Trophoblast cell (in vitro differentiated cells and primary cell): Measurements from ENCODE around the gene LRMDA.
A peak's percentile ranks its signal among the peaks of the same experiment; 100 is the strongest.

Experiments
- DNase-seq, 2 donors: peaks; one replicate each; pipeline ENCODE4 v3.0.0-alpha.2; 2016
- H2AFZ ChIP-seq: 2 replicates; pipeline ENCODE4 v1.6.1; 2013; ENCODE audit warnings: low read length, moderate library complexity, mild to moderate bottlenecking; ENCODE audit not compliant: insufficient read depth, poor library complexity
- H2AK5ac ChIP-seq: 2 replicates; pipeline ENCODE4 v1.6.1; 2013; ENCODE audit warnings: mild to moderate bottlenecking, low read length
- H2BK120ac ChIP-seq: 2 replicates; pipeline ENCODE4 v1.6.1; 2013; ENCODE audit warnings: low read length, mild to moderate bottlenecking, moderate library complexity; ENCODE audit not compliant: insufficient read depth, poor library complexity
- H2BK12ac ChIP-seq: 2 replicates; pipeline ENCODE4 v1.6.1; 2013; ENCODE audit warnings: mild to moderate bottlenecking, low read length, moderate library complexity
- H2BK5ac ChIP-seq: 2 replicates; pipeline ENCODE4 v1.6.1; 2013; ENCODE audit warnings: low read length, low read depth, moderate library complexity, mild to moderate bottlenecking; ENCODE audit not compliant: poor library complexity
- H3K14ac ChIP-seq: 2 replicates; pipeline ENCODE4 v1.6.1; 2013; ENCODE audit warnings: mild to moderate bottlenecking, low read length
- H3K18ac ChIP-seq: 2 replicates; pipeline ENCODE4 v1.6.1; 2013; ENCODE audit warnings: mild to moderate bottlenecking, low read length
- H3K23ac ChIP-seq: 2 replicates; pipeline ENCODE4 v1.6.1; 2013; ENCODE audit warnings: low read length
- H3K27ac ChIP-seq: 2 replicates; pipeline ENCODE4 v1.5.1; 2013; ENCODE audit warnings: low read depth, mild to moderate bottlenecking, inconsistent platforms, low read length, moderate library complexity
- H3K27me3 ChIP-seq: 2 replicates; pipeline ENCODE4 v1.6.1; 2013; ENCODE audit warnings: inconsistent platforms, mild to moderate bottlenecking, low read length, moderate library complexity; ENCODE audit not compliant: insufficient read depth
- H3K36me3 ChIP-seq, 2 experiments: 1 replicate in 1 of 2; 2 replicates in 1 of 2; pipeline ENCODE4 v1.6.1; 2013; ENCODE audit warnings: low read length in 2 of 2, mild to moderate bottlenecking in 2 of 2, moderate library complexity in 1 of 2; ENCODE audit not compliant: insufficient read depth in 2 of 2, control insufficient read depth in 1 of 2
- H3K4ac ChIP-seq: 2 replicates; pipeline ENCODE4 v1.6.1; 2013; ENCODE audit warnings: low read depth, mild to moderate bottlenecking, low read length, moderate library complexity
- H3K4me1 ChIP-seq, 2 experiments: 1 replicate in 1 of 2; 2 replicates in 1 of 2; pipeline ENCODE4 v1.6.1; 2013; ENCODE audit warnings: low read length in 2 of 2, mild to moderate bottlenecking in 2 of 2, moderate library complexity in 1 of 2; ENCODE audit not compliant: insufficient read depth in 2 of 2, control insufficient read depth in 1 of 2
- H3K4me2 ChIP-seq: 2 replicates; pipeline ENCODE4 v1.6.1; 2013; ENCODE audit warnings: inconsistent platforms, mild to moderate bottlenecking, low read length, moderate library complexity
- H3K4me3 ChIP-seq: 2 replicates; pipeline ENCODE4 v1.5.1; 2013; ENCODE audit warnings: mild to moderate bottlenecking, low read depth, low read length, inconsistent platforms
- H3K79me1 ChIP-seq: one replicate; pipeline ENCODE4 v1.6.1; 2013; ENCODE audit warnings: low read length
- H3K79me2 ChIP-seq: 2 replicates; pipeline ENCODE4 v1.6.1; 2013; ENCODE audit warnings: low read length, mild to moderate bottlenecking; ENCODE audit not compliant: control insufficient read depth, insufficient read depth, poor library complexity
- H3K9ac ChIP-seq: 2 replicates; pipeline ENCODE4 v1.6.1; 2013; ENCODE audit warnings: mild to moderate bottlenecking, low read length
- H3K9me3 ChIP-seq: 2 replicates; pipeline ENCODE4 v1.6.1; 2013; ENCODE audit warnings: low read depth, mild to moderate bottlenecking, control low read depth, inconsistent platforms, low read length; ENCODE audit not compliant: insufficient read depth
- H4K12ac ChIP-seq: 2 replicates; pipeline ENCODE4 v1.6.1; 2013; ENCODE audit warnings: low read depth, mild to moderate bottlenecking, low read length, moderate library complexity
- H4K8ac ChIP-seq: 2 replicates; pipeline ENCODE4 v1.6.1; 2013; ENCODE audit warnings: low read depth, mild to moderate bottlenecking, low read length, moderate library complexity
- H4K91ac ChIP-seq: one replicate; pipeline ENCODE4 v1.6.1; 2013; ENCODE audit warnings: low read depth, mild to moderate bottlenecking, low read length, moderate library complexity
- WGBS: extraction: QIAGEN DNeasy Blood & Tissue Kit; methylation state at CpG from one replicate; pipeline ENCODE4 v1.1.7; 2013; ENCODE audit warnings: missing lambda C conversion rate; ENCODE audit not compliant: insufficient read length, insufficient coverage; ENCODE audit errors: extremely low coverage; 5-methylcytosine and 5-hydroxymethylcytosine counted together

The LRMDA gene

GRCh38 chr10:75486591-75486990, 55.2 kb downstream of the LRMDA start:
- H3K9ac ChIP-seq, result no peak overlapping the region
- no CpG with 5 or more reads among the region's 2 CpGs for WGBS
- no peak overlapping the region for H2BK12ac ChIP-seq
- H4K8ac ChIP-seq, result no peak overlapping the region
- H3K4ac ChIP-seq, result no peak overlapping the region
- no peak overlapping the region for H3K4me3 ChIP-seq
- H3K27ac ChIP-seq, result no peak overlapping the region
- no peak overlapping the region for H2BK120ac ChIP-seq
- H3K27me3 ChIP-seq, result no peaks in the 10 kb centered on the region
- DNase-seq, result no peak
- H3K79me1 ChIP-seq, result no peaks in the 10 kb centered on the region
- no peak overlapping the region for H3K4me2 ChIP-seq
- H2AK5ac ChIP-seq, result no peak overlapping the region
- H3K36me3 ChIP-seq, result no peaks in the 10 kb centered on the region
- H4K91ac ChIP-seq, result no peak overlapping the region
- no peak overlapping the region for H3K23ac ChIP-seq
- H3K79me2 ChIP-seq, result no peaks in the 10 kb centered on the region
- no peaks in the 10 kb centered on the region for H3K9me3 ChIP-seq
- no peak overlapping the region for H2AFZ ChIP-seq
- no peak overlapping the region for H3K18ac ChIP-seq
- H4K12ac ChIP-seq, result no peak overlapping the region
- no peak overlapping the region for H2BK5ac ChIP-seq
- H3K14ac ChIP-seq, result no peak overlapping the region
- H3K4me1 ChIP-seq, result no peaks in the 10 kb centered on the region

GRCh38 chr10:75487087-75487754, 55.8 kb downstream of the LRMDA start:
- no peak overlapping the region for H4K12ac ChIP-seq
- no peaks in the 10 kb centered on the region for H3K27me3 ChIP-seq
- H2BK5ac ChIP-seq, result no peak overlapping the region
- H3K4me3 ChIP-seq, result no peak overlapping the region
- H3K4me2 ChIP-seq, result no peak overlapping the region
- no peaks in the 10 kb centered on the region for H3K36me3 ChIP-seq
- H3K4me1 ChIP-seq, result no peaks in the 10 kb centered on the region
- H3K23ac ChIP-seq, result no peak overlapping the region
- H3K79me1 ChIP-seq, result no peaks in the 10 kb centered on the region
- no peak overlapping the region for H2AK5ac ChIP-seq
- H3K79me2 ChIP-seq, result no peaks in the 10 kb centered on the region
- no peak overlapping the region for H3K18ac ChIP-seq
- H3K9me3 ChIP-seq, result no peaks in the 10 kb centered on the region
- WGBS, result no CpG with 5 or more reads among the region's 4 CpGs
- H3K9ac ChIP-seq, result no peak overlapping the region
- H4K8ac ChIP-seq, result no peak overlapping the region
- no peak overlapping the region for H2AFZ ChIP-seq
- no peak overlapping the region for H3K27ac ChIP-seq
- no peak overlapping the region for H3K14ac ChIP-seq
- DNase-seq, result no peak
- H3K4ac ChIP-seq, result no peak overlapping the region
- H2BK12ac ChIP-seq, result no peak overlapping the region
- H4K91ac ChIP-seq, result no peak overlapping the region
- no peak overlapping the region for H2BK120ac ChIP-seq

GRCh38 chr10:75487755-75488125, 56.3 kb downstream of the LRMDA start:
- H3K79me1 ChIP-seq, result no peaks in the 10 kb centered on the region
- H3K9me3 ChIP-seq, result no peaks in the 10 kb centered on the region

GRCh38 chr10:75492173-75492925, 60.9 kb downstream of the LRMDA start:
- no peak overlapping the region for H4K8ac ChIP-seq
- H3K79me2 ChIP-seq, result no peaks in the 10 kb centered on the region
- H3K4ac ChIP-seq, result no peak overlapping the region
- no peaks in the 10 kb centered on the region for H3K79me1 ChIP-seq
- no peak overlapping the region for H2AFZ ChIP-seq
- H4K12ac ChIP-seq, result no peak overlapping the region
- WGBS, result no CpG with 5 or more reads among the region's 3 CpGs
- no peak overlapping the region for H3K18ac ChIP-seq
- H3K4me1 ChIP-seq, result no peaks in the 10 kb centered on the region
- no peaks in the 10 kb centered on the region for H3K27me3 ChIP-seq
- H4K91ac ChIP-seq, result no peak overlapping the region
- no peak for DNase-seq
- H2BK12ac ChIP-seq, result no peak overlapping the region
- no peak overlapping the region for H2BK120ac ChIP-seq
- no peaks in the 10 kb centered on the region for H3K9me3 ChIP-seq
- H3K14ac ChIP-seq, result no peak overlapping the region
- H2AK5ac ChIP-seq, result no peak overlapping the region
- no peak overlapping the region for H3K27ac ChIP-seq
- no peak overlapping the region for H3K4me3 ChIP-seq
- no peak overlapping the region for H3K9ac ChIP-seq
- H3K4me2 ChIP-seq, result no peak overlapping the region
- peaks cover 0 to 3% of the 10 kb centered on the region in 2 experiments for H3K36me3 ChIP-seq
- no peak overlapping the region for H2BK5ac ChIP-seq
- no peak overlapping the region for H3K23ac ChIP-seq

More at GRCh38 chr10:75487755-75488125, 56.3 kb downstream of the LRMDA start:
- Histone ChIP-seq H2AFZ (no peak overlapping the region), H3K4me3 (no peak overlapping the region), H3K9ac (peak overlapping the region; percentile 29), H3K27ac (no peak overlapping the region), H2BK12ac (no peak overlapping the region), H4K12ac (no peak overlapping the region), H3K23ac (no peak overlapping the region), H2BK120ac (no peak overlapping the region), H3K36me3 (no peaks in the 10 kb centered on the region), H3K4me1 (no peaks in the 10 kb centered on the region), H2AK5ac (no peak overlapping the region), H3K27me3 (no peaks in the 10 kb centered on the region), H3K79me2 (no peaks in the 10 kb centered on the region), H2BK5ac (no peak overlapping the region), H3K18ac (no peak overlapping the region), H3K4ac (no peak overlapping the region), H4K8ac (no peak overlapping the region), H4K91ac (no peak overlapping the region), H3K14ac (no peak overlapping the region), H3K4me2 (no peak overlapping the region)
- WGBS, result no CpG with 5 or more reads among the region's 2 CpGs
- no peak for DNase-seq
